Naive B cell (primary cell): ENCODE measurements around the gene TM7SF3. TPM values are rescaled to one million over a fixed set of nuclear protein-coding genes. Genes with fewer than 3 reads are reported as not detected.
"Not testable (repeated sequence)": the region's sequence is repeated elsewhere in the genome, so short reads cannot be mapped to it uniquely, and the experiment has no call there.

ENCODE experiments used
- ATAC-seq, 2 donors: fragments of 150-1000 bp; cut with Tn5 transposase; 2 replicates each; pipeline ENCODE4 v1.10.0; 2021; ENCODE audit warnings: low read depth in 2 of 2, mild to moderate bottlenecking in 2 of 2, moderate library complexity in 2 of 2
- DNase-seq: peaks from one replicate; pipeline ENCODE4 v3.0.0; 2022
- H3K27ac Mint-ChIP-seq, 6 donors: one replicate each; pipeline ENCODE4 v1.8.0; 2020 to 2022; ENCODE audit warnings: mild to moderate bottlenecking in 6 of 6, mixed read lengths in 6 of 6, moderate library complexity in 5 of 6, inconsistent platforms in 2 of 6
- H3K27me3 Mint-ChIP-seq, 3 donors: one replicate each; pipeline ENCODE4 v1.8.0; 2021 to 2022; ENCODE audit warnings: mixed read lengths in 3 of 3, mild to moderate bottlenecking in 1 of 3
- H3K36me3 Mint-ChIP-seq, 2 donors: one replicate each; pipeline ENCODE4 v1.8.0; 2020 to 2022; ENCODE audit warnings: mixed read lengths in 2 of 2, inconsistent platforms in 1 of 2, mild to moderate bottlenecking in 1 of 2
- H3K4me1 Mint-ChIP-seq, 3 donors: one replicate each; pipeline ENCODE4 v1.8.0; 2020 to 2022; ENCODE audit warnings: mixed read lengths in 3 of 3, inconsistent platforms in 1 of 3, mild to moderate bottlenecking in 1 of 3, moderate library complexity in 1 of 3
- H3K4me3 Mint-ChIP-seq, 8 donors: one replicate each; pipeline ENCODE4 v1.8.0; 2020 to 2022; ENCODE audit warnings: mild to moderate bottlenecking in 8 of 8, mixed read lengths in 8 of 8, moderate library complexity in 8 of 8, inconsistent platforms in 2 of 8
- H3K9me3 Mint-ChIP-seq, 7 donors: one replicate each; pipeline ENCODE4 v1.8.0; 2020 to 2022; ENCODE audit warnings: mixed read lengths in 7 of 7, mild to moderate bottlenecking in 5 of 7, inconsistent platforms in 2 of 7, moderate library complexity in 1 of 7
- polyA plus RNA-seq, 6 donors: library from polyadenylated mRNA; unstranded; fragments of 300-500 nt; fragmentation: Illumina TruSeq; gene quantifications; one replicate each; pipeline ENCODE4 v1.2.3, GENCODE V29; 2021; ENCODE audit warnings: low read depth in 6 of 6

TM7SF3 gene, protein sequence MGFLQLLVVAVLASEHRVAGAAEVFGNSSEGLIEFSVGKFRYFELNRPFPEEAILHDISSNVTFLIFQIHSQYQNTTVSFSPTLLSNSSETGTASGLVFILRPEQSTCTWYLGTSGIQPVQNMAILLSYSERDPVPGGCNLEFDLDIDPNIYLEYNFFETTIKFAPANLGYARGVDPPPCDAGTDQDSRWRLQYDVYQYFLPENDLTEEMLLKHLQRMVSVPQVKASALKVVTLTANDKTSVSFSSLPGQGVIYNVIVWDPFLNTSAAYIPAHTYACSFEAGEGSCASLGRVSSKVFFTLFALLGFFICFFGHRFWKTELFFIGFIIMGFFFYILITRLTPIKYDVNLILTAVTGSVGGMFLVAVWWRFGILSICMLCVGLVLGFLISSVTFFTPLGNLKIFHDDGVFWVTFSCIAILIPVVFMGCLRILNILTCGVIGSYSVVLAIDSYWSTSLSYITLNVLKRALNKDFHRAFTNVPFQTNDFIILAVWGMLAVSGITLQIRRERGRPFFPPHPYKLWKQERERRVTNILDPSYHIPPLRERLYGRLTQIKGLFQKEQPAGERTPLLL
- 10 to 100 TPM; 41.7 to 94.0 (median 56.9) TPM for polyA plus RNA-seq

DNA sequence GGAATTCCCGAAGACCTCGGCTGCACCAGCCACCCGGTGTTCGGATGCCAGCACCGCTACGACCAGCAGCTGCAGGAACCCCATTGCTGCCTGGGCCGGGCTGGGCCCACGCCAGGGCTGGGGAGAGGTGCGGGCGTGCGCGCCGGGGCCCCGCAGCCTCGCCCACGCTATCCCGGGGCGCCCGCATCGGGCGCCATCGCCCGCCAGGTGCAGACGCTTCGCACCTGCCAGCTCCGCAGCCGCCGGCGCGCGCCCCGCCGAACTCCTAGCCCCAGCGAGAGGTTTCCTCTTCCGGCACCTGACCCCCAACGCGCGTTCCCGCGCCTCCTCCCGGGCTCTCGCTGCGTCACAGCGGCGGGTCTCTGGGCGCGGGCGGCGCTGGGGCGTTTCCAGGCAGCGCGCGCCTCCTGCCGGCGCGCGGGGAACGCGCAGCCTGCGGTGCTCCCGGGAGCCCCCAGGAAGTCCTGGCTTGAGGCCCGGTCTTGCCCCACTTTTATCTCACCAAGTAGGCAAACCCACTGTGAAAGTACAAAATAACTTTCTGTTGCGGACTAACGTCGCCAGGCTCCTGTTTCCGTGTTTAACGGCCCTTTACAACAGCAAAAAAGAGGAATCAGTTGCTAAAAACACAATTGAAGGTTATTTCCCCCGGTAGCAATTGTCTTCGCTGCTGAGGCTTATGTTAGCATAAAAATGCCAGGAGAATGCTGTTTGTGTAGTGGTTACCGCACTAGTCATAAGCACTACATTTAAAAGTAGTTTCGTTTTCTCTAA is at the start of gene TM7SF3:
Gene TM7SF3 (minus strand): TSS at position 300 of the 774 bp plus-strand sequence. CDS start 216 bp downstream, at position 84.
- peaks cover 20 to 54% (median 36%) of the 10 kb centered on the region in 3 donors for H3K4me1 Mint-ChIP-seq
- H3K27me3 Mint-ChIP-seq, result no peaks in the 10 kb centered on the region
- no peaks in the 10 kb centered on the region for H3K36me3 Mint-ChIP-seq
- H3K9me3 Mint-ChIP-seq, result peaks cover 0 to 2% (median 0%) of the 10 kb centered on the region in 7 donors
- H3K27ac Mint-ChIP-seq, result peak within 1 kb of the TSS; percentile 96 to 98 (median 97)
- DNase-seq (peak; percentile 97), ATAC-seq (peak; percentile 79 to 81)
- H3K4me3 Mint-ChIP-seq, result peak within 1 kb of the TSS; percentile 84 to 96 (median 94)

DNA sequence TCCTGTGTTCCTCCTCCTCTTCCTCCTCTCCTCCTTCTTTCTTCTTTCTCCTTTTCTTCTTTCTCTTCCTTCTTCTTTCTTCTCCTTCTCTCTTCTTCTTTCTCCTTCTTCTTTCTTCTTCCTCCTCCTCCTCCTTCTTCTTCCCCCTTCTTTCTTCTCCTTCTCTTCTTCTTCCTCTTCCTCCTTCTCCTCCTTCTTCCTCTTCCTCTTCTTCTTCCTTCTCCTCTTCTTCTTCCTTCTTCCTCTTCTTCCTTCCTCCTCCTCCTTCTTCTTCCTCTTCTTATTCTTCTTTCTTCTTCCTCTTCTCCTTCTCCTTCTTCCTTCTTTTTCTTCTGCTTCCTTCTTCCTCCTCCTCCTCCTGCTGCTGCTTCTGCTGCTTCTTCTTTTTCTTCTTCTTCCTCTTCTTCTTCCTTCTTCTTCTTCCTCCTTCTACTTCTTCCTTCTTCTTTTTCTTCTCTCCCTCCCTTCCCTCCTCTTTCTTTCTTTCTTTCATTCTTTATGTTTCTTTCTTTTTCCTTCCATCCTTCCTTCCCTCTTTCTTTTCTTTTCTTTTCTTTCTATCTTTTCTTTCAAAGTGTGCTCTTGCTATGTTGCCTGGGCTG is 49.2 kb upstream of the TM7SF3 start:
- ATAC-seq (no peak), DNase-seq (no peak)
- Mint-ChIP-seq H3K27me3 (no peaks in the 10 kb centered on the region), H3K9me3 (peaks cover 13 to 24% (median 23%) of the 10 kb centered on the region in 7 donors), H3K27ac (peak overlapping the region in 5 of 6 donors; percentile 87 to 99 (median 93)), H3K36me3 (peaks cover 13 to 26% of the 10 kb centered on the region in 2 donors), H3K4me1 (peaks cover 17 to 29% (median 18%) of the 10 kb centered on the region in 3 donors), H3K4me3 (peak overlapping the region in 1 of 8 donors; percentile 25)

DNA sequence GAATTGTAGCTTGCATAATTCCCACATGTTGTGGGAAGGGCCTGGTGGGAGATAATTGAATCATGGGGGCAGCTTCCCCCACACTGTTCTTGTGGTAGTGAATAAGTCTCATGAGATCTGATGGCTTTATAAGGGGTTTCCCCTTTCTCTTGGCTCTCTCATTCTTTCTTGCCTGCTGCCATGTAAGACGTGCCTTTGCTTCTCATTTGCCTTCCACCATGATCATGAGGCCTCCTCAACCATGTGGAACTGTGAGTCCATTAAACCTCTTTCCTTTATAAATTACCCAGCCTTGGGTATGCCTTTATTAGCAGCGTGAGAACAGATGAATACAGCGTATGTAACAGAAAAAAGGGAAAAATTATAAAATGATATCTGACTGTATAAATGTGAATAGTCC is 47.1 kb upstream of the TM7SF3 start:
- H3K9me3 Mint-ChIP-seq, result peaks cover 13 to 24% (median 23%) of the 10 kb centered on the region in 7 donors
- peaks cover 13 to 22% of the 10 kb centered on the region in 2 donors for H3K36me3 Mint-ChIP-seq
- peak overlapping the region in 1 of 8 donors; percentile 16 for H3K4me3 Mint-ChIP-seq
- H3K27ac Mint-ChIP-seq, result peak overlapping the region in 2 of 6 donors; percentile 9 to 34
- peaks cover 17 to 29% (median 18%) of the 10 kb centered on the region in 3 donors for H3K4me1 Mint-ChIP-seq
- H3K27me3 Mint-ChIP-seq, result no peaks in the 10 kb centered on the region
- DNase-seq (no peak), ATAC-seq (no peak)

DNA sequence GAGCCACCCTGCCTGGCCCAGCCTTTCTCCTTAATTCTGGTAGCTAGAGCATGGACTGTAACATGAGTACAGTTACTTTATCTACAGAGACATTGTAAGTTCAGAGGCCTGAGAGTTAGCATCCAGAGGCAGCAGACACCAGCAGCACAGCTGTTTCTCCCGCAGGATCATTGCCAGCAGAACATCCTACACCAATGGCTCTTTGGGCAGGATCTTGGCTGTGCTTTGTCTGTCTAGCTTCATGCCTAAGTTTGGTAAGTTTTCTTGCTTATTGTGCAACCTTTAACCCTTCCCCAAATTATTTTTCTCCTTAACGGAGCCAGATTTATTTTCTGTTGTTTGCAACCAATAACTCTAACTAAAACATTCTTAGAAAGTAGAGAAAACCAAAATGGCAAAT is 46.6 kb upstream of the TM7SF3 start:
- no peaks in the 10 kb centered on the region for H3K27me3 Mint-ChIP-seq

DNA sequence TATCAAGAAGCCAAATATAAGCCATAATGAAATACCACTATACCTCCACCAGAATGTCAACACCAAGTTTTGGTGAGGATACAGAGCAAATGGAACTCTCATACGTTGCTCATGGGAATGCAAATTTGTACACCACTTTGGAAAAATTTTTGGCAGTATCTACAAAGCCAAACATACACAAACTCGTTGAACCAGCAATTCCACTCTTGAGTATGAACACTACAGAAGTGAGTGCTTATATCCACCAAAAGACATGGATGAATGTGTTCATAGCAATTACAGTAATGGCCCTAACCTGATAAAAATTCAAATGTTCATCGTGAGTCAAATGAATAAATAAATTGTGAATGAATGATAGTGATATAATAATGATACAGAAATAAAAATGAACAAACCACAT is 43.4 kb upstream of the TM7SF3 start:
- no peak for ATAC-seq
- no peaks in the 10 kb centered on the region for H3K27me3 Mint-ChIP-seq
- H3K27ac Mint-ChIP-seq, result peak overlapping the region in 1 of 6 donors; percentile 52
- peaks cover 0 to 22% of the 10 kb centered on the region in 2 donors for H3K36me3 Mint-ChIP-seq
- no peak for DNase-seq
- H3K4me3 Mint-ChIP-seq, result no peak overlapping the region
- H3K4me1 Mint-ChIP-seq, result peaks cover 0 to 2% (median 0%) of the 10 kb centered on the region in 3 donors
- peaks cover 5 to 19% (median 14%) of the 10 kb centered on the region in 7 donors for H3K9me3 Mint-ChIP-seq

More for the DNA sequence above, 46.6 kb upstream of the TM7SF3 start:
- DNase-seq (no peak), ATAC-seq (no peak)
- H3K4me3 Mint-ChIP-seq, result no peak overlapping the region
- H3K27ac Mint-ChIP-seq, result no peak overlapping the region
- peaks cover 13 to 22% of the 10 kb centered on the region in 2 donors for H3K36me3 Mint-ChIP-seq
- H3K4me1 Mint-ChIP-seq, result peaks cover 17 to 29% (median 18%) of the 10 kb centered on the region in 3 donors
- peaks cover 13 to 24% (median 23%) of the 10 kb centered on the region in 7 donors for H3K9me3 Mint-ChIP-seq

DNA sequence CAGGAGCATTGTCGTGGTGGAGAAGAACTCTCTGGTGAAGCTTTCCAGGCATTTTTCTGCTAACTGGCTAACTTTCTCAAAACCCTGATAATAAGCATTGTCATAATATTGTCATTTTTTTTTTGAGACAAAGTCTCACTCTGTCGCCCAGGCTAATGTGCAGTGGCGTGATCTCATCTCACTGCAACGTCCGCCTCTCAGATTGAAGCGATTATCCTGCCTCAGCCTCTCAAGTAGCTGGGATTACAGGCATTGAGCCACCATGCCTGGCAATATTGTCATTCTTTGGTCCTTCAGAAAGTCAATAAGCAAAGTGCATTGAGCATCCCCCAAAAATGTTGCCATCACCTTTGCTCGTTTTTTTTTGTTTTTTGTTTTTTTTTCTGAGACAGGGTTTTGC is 41.8 kb upstream of the TM7SF3 start:
- peaks cover 0 to 9% (median 4%) of the 10 kb centered on the region in 7 donors for H3K9me3 Mint-ChIP-seq
- no peak overlapping the region for H3K27ac Mint-ChIP-seq
- DNase-seq (no peak), ATAC-seq (no peak)
- peaks cover 0 to 20% of the 10 kb centered on the region in 2 donors for H3K36me3 Mint-ChIP-seq
- no peaks in the 10 kb centered on the region for H3K27me3 Mint-ChIP-seq
- no peak overlapping the region for H3K4me3 Mint-ChIP-seq
- H3K4me1 Mint-ChIP-seq, result no peaks in the 10 kb centered on the region

DNA sequence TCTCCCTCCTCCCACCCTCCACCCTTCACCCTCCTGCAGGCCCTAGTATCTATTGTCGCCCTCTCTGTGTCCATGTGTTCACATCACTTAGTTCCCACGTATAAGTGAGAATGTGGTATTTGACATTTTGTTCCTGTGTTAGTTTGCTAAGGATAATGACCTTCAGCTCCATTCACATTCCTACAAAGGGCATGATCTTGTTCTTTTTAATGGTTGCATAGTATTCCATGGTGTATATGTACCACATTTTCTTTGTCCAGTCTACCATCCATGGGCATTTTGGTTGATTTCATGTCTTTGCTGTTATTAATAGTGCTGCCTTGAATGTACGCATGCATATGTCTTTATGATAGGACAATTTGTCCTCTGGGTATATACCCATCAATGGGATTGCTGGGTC is 38.6 kb upstream of the TM7SF3 start:
- no peaks in the 10 kb centered on the region for H3K4me1 Mint-ChIP-seq
- peaks cover 0 to 13% of the 10 kb centered on the region in 2 donors for H3K36me3 Mint-ChIP-seq
- H3K27me3 Mint-ChIP-seq, result no peaks in the 10 kb centered on the region
- no peak for DNase-seq
- ATAC-seq, result no peak
- no peak overlapping the region for H3K4me3 Mint-ChIP-seq
- H3K27ac Mint-ChIP-seq, result no peak overlapping the region
- H3K9me3 Mint-ChIP-seq, result no peaks in the 10 kb centered on the region

DNA sequence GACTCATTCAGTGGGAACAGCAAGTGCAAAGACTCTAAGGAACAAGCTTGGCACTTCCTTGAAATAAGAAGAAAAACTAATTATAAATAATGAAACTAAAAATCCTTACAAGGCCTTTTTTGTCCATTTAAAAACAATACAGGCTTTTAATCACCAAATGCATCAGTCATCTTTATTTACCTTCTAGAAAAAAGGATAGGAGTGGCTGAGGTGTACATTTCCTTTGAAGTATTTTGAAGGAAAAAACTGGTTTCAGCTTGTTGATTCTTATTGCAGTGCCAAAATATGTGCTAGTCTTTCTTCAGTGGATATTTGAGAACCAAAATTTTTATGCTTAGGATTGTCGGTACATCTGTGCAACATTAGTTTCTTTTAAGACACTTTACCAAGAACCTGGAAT is 38.0 kb upstream of the TM7SF3 start:
- H3K4me3 Mint-ChIP-seq, result no peak overlapping the region
- no peaks in the 10 kb centered on the region for H3K4me1 Mint-ChIP-seq
- ATAC-seq (no peak), DNase-seq (no peak)
- no peaks in the 10 kb centered on the region for H3K27me3 Mint-ChIP-seq
- H3K27ac Mint-ChIP-seq, result no peak overlapping the region
- peaks cover 0 to 11% of the 10 kb centered on the region in 2 donors for H3K36me3 Mint-ChIP-seq
- H3K9me3 Mint-ChIP-seq, result no peaks in the 10 kb centered on the region

DNA sequence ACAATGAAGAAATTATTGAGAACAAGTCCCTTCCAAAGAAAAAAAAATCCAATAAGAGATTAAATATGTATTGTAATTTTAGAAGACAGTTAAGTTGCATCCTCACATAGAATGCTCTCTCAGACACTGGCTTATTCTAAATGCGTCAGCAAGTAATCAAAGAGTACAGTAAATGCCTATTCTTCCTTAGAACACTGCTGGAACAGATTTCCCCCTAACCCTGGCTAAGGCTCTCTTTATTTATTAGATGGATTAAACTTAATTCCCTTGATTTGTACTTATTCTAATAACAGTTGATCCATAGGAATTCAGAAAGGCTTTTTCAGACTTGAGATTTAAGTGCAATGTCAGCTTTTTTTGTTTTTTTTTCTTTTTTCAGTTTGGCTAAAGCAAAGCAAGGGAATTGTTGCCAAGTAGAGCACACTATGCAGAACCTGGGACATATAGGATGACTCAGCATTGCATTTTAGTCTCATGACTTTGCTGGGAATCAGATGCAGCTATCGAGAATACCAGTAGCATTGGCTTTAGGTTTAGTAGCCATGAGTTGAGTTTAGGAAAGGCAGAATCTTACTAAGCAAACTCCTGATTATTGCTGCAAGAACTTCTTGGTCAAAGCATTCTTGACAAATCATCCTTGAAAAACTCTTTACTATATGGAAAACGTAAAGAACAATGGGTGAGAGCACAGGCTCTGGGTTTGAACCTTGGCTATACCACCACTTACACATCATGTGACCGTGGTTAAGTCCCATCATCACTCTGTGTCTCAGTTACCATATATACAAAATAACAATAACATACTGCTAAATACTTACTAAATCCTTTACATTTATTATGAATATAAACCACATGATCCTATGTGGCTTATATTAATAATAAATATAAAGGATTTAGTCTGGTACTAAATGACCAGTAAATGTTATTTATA is 34.9 kb upstream of the TM7SF3 start:
- Mint-ChIP-seq H3K4me1 (no peaks in the 10 kb centered on the region), H3K27me3 (no peaks in the 10 kb centered on the region), H3K4me3 (no peak overlapping the region), H3K27ac (no peak overlapping the region), H3K9me3 (peaks cover 0 to 4% (median 0%) of the 10 kb centered on the region in 7 donors), H3K36me3 (peaks cover 0 to 9% of the 10 kb centered on the region in 2 donors)
- ATAC-seq, result no peak
- no peak for DNase-seq

DNA sequence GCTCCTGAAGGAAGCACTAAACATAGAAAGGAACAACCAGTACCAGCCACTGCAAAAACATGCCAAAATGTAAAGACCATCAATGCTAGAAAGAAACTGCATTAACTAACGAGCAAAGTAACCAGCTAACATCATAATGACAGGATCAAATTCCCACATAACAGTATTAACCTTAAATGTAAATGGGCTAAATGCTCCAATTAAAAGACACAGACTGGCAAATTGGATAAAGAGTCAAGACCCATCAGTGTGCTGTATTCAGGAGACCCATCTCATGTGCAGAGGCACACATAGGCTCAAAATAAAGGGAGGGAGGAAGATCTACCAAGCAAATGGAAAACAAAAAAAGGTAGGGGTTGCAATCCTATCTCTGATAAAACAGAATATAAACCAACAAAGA is 27.8 kb upstream of the TM7SF3 start:
- Mint-ChIP-seq H3K36me3 (peaks cover 11 to 23% of the 10 kb centered on the region in 2 donors), H3K9me3 (peaks cover 8 to 31% (median 15%) of the 10 kb centered on the region in 7 donors)
- not testable (repeated sequence) for H3K27ac Mint-ChIP-seq, H3K4me1 Mint-ChIP-seq, H3K27me3 Mint-ChIP-seq, ATAC-seq, DNase-seq, H3K4me3 Mint-ChIP-seq

DNA sequence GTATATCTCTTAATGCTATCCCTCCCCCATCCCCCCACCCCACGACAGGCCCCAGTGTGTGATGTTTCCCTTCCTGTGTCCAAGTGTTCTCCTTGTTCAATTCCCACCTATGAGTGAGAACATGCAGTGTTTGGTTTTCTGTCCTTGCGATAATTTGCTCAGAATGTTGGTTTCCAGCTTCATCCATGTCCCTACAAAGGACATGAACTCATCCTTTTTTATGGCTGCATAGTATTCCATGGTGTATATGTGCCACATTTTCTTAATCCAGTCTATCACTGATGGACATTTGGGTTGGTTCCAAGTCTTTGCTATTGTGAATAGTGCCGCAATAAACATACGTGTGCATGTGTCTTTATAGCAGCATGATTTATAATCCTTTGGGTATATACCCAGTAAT is 26.5 kb upstream of the TM7SF3 start:
- not testable (repeated sequence) for ATAC-seq, H3K4me1 Mint-ChIP-seq, DNase-seq, H3K4me3 Mint-ChIP-seq, H3K27me3 Mint-ChIP-seq, H3K27ac Mint-ChIP-seq
- H3K36me3 Mint-ChIP-seq, result peaks cover 11 to 23% of the 10 kb centered on the region in 2 donors
- peaks cover 8 to 31% (median 15%) of the 10 kb centered on the region in 7 donors for H3K9me3 Mint-ChIP-seq

DNA sequence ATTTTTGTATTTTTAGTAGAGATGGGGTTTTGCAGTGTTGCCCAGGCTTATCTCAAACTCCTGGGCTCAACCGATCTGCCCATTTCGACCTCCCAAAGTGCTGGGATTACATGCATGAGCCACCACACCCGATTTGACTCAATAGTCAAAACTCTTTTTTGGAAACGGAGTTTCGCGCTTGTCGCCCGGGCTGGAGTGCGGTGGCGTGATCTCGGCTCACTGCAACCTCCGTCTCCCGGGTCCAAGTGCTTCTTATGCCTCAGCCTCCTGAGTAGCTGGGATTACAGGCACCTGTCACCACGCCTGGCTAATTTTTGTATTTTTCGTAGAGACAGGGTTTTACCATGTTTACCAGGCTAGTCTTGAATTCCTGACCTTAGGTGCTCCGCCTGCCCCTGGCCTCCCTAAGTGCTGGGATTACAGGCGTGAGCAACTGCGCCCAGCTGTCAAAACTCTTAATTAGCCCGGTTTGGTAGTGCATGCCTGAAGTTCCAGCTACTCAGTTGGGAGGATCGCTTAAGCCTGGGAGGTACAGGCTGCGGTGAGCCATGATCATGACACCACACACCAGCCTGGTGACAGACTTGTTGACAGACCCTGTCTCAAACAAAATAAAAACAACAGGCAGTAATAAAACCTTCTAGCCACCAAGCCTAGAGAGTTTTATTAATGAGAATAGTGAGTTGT is 20.6 kb upstream of the TM7SF3 start:
- Mint-ChIP-seq H3K27me3 (no peaks in the 10 kb centered on the region), H3K9me3 (peaks cover 0 to 3% (median 0%) of the 10 kb centered on the region in 7 donors), H3K36me3 (peaks cover 22 to 32% of the 10 kb centered on the region in 2 donors), H3K27ac (no peak overlapping the region), H3K4me1 (peaks cover 0 to 4% (median 0%) of the 10 kb centered on the region in 3 donors), H3K4me3 (no peak overlapping the region)
- DNase-seq, result no peak
- no peak for ATAC-seq
